Lower leg skin (tissue), 4 donors: ENCODE results near the gene POLR3GL. TPM values are rescaled to one million over a fixed set of nuclear protein-coding genes. Genes with fewer than 3 reads are reported as not detected.
"Not testable (repeated sequence)": the region's sequence is repeated elsewhere in the genome, so short reads cannot be mapped to it uniquely, and the experiment has no call there.

Source experiments
- DNase-seq, 2 donors: peaks; one replicate each; pipeline ENCODE4 v3.0.0-alpha.2; 2019; ENCODE audit warnings: low spot score in 2 of 2
- H3K4me3 ChIP-seq: fragments of 200-600 bp; sonication (generic); 2 replicates; pipeline ENCODE4 v1.5.1; 2017; ENCODE audit warnings: mild to moderate bottlenecking, low read depth; ENCODE audit not compliant: poor library complexity, severe bottlenecking
- POLR2A ChIP-seq, 2 donors: fragments of 450-650 bp; IDR thresholded peaks; one replicate each; pipeline ENCODE4 v1.6.1; 2016 to 2017; ENCODE audit warnings: antibody characterized with exemption in 2 of 2, mild to moderate bottlenecking in 1 of 2, moderate library complexity in 1 of 2
- WGBS, 2 donors: methylation state at CpG; one replicate each; pipeline ENCODE4 v1.1.5; 2018; 5-methylcytosine and 5-hydroxymethylcytosine counted together
- intact Hi-C: fragments of 100-400 bp; cut with DNase I; formaldehyde crosslinking; loops from one replicate; pipeline ENCODE4 v1.15.0; 2023; ENCODE audit warnings: low total_unique reads
- total RNA-seq, 4 donors: library from RNA; depleted of rRNA; stranded (reverse); fragments of >200 nt; gene quantifications; one replicate each; pipeline ENCODE4 v1.1.0, GENCODE V29; 2016
- TF ChIP-seq, protein P1 (sequence below), 3 donors: fragments of 450-650 bp; IDR thresholded peaks; one replicate each; pipeline ENCODE4 v1.5.1; 2016; ENCODE audit warnings: antibody characterized with exemption in 3 of 3, mild to moderate bottlenecking in 3 of 3, moderate library complexity in 2 of 3

Gene POLR3GL
- total RNA-seq, 4 donors from 2014 or later = 10.6 to 15.3 (median 14.2) TPM

DNA sequence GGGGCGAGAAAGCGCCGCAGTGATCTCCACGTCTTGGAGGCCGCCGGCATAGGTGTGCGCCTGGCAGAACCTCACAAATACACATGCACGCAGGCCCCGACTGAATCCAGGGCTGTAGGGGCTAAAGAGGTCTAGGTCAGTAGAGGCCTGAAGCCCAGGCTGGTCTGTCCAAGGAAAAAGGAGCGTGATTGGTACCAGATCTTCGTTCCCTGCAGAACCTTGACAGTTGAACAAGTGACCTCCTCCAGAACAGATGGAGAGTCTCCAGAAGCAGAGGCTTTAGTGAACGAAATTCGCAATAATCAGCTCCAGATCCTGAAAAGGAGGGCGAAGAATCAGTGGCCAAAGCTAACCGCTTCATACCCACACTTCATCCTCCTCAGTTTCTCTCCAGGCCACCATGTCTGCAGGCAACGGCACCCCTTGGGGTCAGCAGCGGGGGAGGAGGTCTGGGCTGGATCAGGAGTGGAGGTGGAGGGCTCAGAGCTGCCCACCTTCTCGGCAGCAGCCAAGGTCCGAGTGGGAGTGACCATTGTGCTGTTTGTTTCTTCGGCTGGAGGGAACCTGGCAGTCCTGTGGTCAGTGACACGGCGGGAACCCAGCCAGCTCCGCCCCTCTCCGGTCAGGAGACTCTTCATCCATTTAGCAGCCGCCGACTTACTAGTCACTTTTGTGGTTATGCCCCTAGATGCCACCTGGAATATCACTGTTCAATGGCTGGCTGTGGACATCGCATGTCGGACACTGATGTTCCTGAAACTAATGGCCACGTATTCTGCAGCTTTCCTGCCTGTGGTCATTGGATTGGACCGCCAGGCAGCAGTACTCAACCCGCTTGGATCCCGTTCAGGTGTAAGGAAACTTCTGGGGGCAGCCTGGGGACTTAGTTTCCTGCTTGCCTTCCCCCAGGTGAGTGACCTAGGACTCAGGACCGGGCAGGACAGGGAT, 45.2 kb upstream of the POLR3GL start:
- no peak for TF ChIP-seq POLR2A (IDR thresholded peaks at IDR 0.05)
- TF ChIP-seq, protein P1, sequence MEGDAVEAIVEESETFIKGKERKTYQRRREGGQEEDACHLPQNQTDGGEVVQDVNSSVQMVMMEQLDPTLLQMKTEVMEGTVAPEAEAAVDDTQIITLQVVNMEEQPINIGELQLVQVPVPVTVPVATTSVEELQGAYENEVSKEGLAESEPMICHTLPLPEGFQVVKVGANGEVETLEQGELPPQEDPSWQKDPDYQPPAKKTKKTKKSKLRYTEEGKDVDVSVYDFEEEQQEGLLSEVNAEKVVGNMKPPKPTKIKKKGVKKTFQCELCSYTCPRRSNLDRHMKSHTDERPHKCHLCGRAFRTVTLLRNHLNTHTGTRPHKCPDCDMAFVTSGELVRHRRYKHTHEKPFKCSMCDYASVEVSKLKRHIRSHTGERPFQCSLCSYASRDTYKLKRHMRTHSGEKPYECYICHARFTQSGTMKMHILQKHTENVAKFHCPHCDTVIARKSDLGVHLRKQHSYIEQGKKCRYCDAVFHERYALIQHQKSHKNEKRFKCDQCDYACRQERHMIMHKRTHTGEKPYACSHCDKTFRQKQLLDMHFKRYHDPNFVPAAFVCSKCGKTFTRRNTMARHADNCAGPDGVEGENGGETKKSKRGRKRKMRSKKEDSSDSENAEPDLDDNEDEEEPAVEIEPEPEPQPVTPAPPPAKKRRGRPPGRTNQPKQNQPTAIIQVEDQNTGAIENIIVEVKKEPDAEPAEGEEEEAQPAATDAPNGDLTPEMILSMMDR (IDR thresholded peaks at IDR 0.05) = no peak
- H3K4me3 ChIP-seq = peak overlapping the region; percentile 52
- 3 to 4% methylated on average over 32 to 33 of the region's 33 CpGs for WGBS, 2 donors
- intact Hi-C loops = loop anchor here (10.0 kb wide), 1 partner anchor 96 kb away; no protein-coding TSS in a partner anchor
- DNase-seq = peak; percentile 68 to 93

DNA sequence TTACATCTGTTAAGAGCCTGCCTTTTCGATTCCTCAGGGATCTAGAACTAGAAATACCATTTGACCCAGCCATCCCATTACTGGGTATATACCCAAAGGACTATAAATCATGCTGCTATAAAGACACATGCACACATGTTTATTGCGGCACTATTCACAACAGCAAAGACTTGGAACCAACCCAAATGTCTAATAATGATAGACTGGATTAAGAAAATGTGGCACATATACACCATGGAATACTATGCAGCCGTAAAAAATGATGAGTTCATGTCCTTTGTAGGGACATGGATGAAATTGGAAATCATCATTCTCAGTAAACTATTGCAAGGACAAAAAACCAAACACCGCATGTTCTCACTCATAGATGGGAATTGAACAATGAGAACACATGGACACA, 44.2 kb upstream of the POLR3GL start:
- H3K4me3 ChIP-seq, intact Hi-C loops, DNase-seq: not testable (repeated sequence)
- 90 to 92% methylated on average over 3 of the region's 4 CpGs for WGBS, 2 donors

- no peak for DNase-seq
- WGBS, 2 donors = 68 to 71% methylated on average over 2 of the region's 2 CpGs
- H3K4me3 ChIP-seq = no peak overlapping the region
- intact Hi-C loops = no loop called here
- TF ChIP-seq POLR2A (IDR thresholded peaks at IDR 0.05) = no peak
- TF ChIP-seq, protein P1 (IDR thresholded peaks at IDR 0.05) = no peak
Measured at GRCh38 chr1:145922266-145922665, 42.2 kb upstream of the POLR3GL start.

DNA sequence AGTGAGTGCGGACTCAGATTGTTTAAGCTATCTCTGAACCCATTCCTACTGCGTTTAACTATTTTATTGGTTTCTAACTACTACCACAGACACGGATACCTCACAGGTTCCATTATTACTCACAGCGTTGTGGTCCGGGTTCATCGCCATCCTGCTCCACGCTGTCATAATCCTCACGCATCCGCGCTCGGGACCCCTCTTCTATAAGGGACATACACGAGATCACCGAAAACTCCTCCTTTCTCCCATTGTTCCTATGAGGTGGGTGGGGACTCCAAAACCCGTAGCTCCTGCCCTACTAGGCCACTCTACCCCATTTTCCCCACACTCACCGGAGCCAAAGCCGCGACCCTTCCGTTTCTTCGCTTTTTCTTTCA, 37.8 kb upstream of the POLR3GL start:
- intact Hi-C loops = no loop called here
- WGBS, 2 donors = 5% methylated on average over 19 of the region's 19 CpGs
- peak overlapping the region; percentile 51 for H3K4me3 ChIP-seq
- no peak for DNase-seq
- no peak for TF ChIP-seq POLR2A (IDR thresholded peaks at IDR 0.05)
- TF ChIP-seq, protein P1 (IDR thresholded peaks at IDR 0.05) = no peak

- TF ChIP-seq, protein P1 (IDR thresholded peaks at IDR 0.05) = peak in 1 of 3 donors; percentile 76
- peak in 1 of 2 donors; percentile 96 for TF ChIP-seq POLR2A (IDR thresholded peaks at IDR 0.05)
- 0 to 1% methylated on average over 41 of the region's 41 CpGs for WGBS, 2 donors
- H3K4me3 ChIP-seq = peak within 1 kb of the TSS; percentile 51
- intact Hi-C loops = no loop called here
- DNase-seq = peak; percentile 98 to 99
Measured at GRCh38 chr1:145927063-145927886, 37.2 kb upstream of the POLR3GL start, which contains the start of gene RBM8A. Gene RBM8A (minus strand): TSS chr1:145927484. CDS start chr1:145927426, 58 bp downstream.
